Peyer's patch (tissue), 4 donors: ENCODE measurements around the gene ARSG.
"Not testable (repeated sequence)": the region's sequence is repeated elsewhere in the genome, so short reads cannot be mapped to it uniquely, and the experiment has no call there.

Experiments
- CTCF ChIP-seq, 6 experiments: fragments of 450-650 bp in 4 of 6; fragments of 200-600 bp in 2 of 6; sonication (generic) in 1 of 6; IDR thresholded peaks; one replicate each; pipeline ENCODE4 v1.5.1; 2017 to 2019; ENCODE audit warnings: antibody characterized with exemption in 6 of 6, mild to moderate bottlenecking in 3 of 6, moderate library complexity in 1 of 6
- POLR2A ChIP-seq, 2 donors: fragments of 450-650 bp; IDR thresholded peaks; one replicate each; pipeline ENCODE4 v1.5.1; 2017; ENCODE audit warnings: antibody characterized with exemption in 2 of 2, mild to moderate bottlenecking in 2 of 2, moderate library complexity in 2 of 2

GRCh38 chr17:68308486-68308885 lies 17.2 kb downstream of the ARSG start:
- not testable (repeated sequence) for TF ChIP-seq POLR2A, CTCF (IDR thresholded peaks at IDR 0.05)
